Activated naive CD8-positive, alpha-beta T cell treated with anti-CD3 and anti-CD28 coated beads, Interleukin-2, amount 50 U/mL, for 24 hours (primary cell): ENCODE data around the gene SH3RF3.

Source experiments
- ATAC-seq: fragments of 150-1000 bp; cut with Tn5 transposase; one replicate; pipeline ENCODE4 v1.10.0; 2021
- DNase-seq: peaks from one replicate; pipeline ENCODE4 v3.0.0; 2021
- H3K27ac Mint-ChIP-seq: one replicate; pipeline ENCODE4 v1.8.0; 2021; ENCODE audit warnings: mild to moderate bottlenecking, mixed read lengths
- H3K27me3 Mint-ChIP-seq: one replicate; pipeline ENCODE4 v1.8.0; 2021; ENCODE audit warnings: mixed read lengths
- H3K36me3 Mint-ChIP-seq: one replicate; pipeline ENCODE4 v1.8.0; 2021; ENCODE audit warnings: low read depth, mixed read lengths
- H3K4me1 Mint-ChIP-seq: one replicate; pipeline ENCODE4 v1.8.0; 2021; ENCODE audit warnings: mixed read lengths
- H3K4me3 Mint-ChIP-seq: one replicate; pipeline ENCODE4 v1.8.0; 2021; ENCODE audit warnings: mild to moderate bottlenecking, moderate library complexity, mixed read lengths
- H3K9me3 Mint-ChIP-seq: one replicate; pipeline ENCODE4 v1.8.0; 2021; ENCODE audit warnings: mixed read lengths

SH3RF3 gene

GRCh38 chr2:109392816-109393661, 264.0 kb downstream of the SH3RF3 start:
- Mint-ChIP-seq H3K27ac (no peak overlapping the region), H3K4me1 (peaks cover 26% of the 10 kb centered on the region), H3K27me3 (peaks cover 2% of the 10 kb centered on the region), H3K9me3 (no peaks in the 10 kb centered on the region), H3K4me3 (no peak overlapping the region), H3K36me3 (no peaks in the 10 kb centered on the region)
- no peak for ATAC-seq
- no peak for DNase-seq

GRCh38 chr2:109393662-109393972, 264.6 kb downstream of the SH3RF3 start:
- no peak overlapping the region for H3K4me3 Mint-ChIP-seq
- H3K27me3 Mint-ChIP-seq, result peaks cover 2% of the 10 kb centered on the region
- H3K9me3 Mint-ChIP-seq, result no peaks in the 10 kb centered on the region
- peaks cover 32% of the 10 kb centered on the region for H3K4me1 Mint-ChIP-seq
- H3K36me3 Mint-ChIP-seq, result no peaks in the 10 kb centered on the region
- H3K27ac Mint-ChIP-seq, result no peak overlapping the region
- DNase-seq, result no peak
- ATAC-seq, result no peak

DNA sequence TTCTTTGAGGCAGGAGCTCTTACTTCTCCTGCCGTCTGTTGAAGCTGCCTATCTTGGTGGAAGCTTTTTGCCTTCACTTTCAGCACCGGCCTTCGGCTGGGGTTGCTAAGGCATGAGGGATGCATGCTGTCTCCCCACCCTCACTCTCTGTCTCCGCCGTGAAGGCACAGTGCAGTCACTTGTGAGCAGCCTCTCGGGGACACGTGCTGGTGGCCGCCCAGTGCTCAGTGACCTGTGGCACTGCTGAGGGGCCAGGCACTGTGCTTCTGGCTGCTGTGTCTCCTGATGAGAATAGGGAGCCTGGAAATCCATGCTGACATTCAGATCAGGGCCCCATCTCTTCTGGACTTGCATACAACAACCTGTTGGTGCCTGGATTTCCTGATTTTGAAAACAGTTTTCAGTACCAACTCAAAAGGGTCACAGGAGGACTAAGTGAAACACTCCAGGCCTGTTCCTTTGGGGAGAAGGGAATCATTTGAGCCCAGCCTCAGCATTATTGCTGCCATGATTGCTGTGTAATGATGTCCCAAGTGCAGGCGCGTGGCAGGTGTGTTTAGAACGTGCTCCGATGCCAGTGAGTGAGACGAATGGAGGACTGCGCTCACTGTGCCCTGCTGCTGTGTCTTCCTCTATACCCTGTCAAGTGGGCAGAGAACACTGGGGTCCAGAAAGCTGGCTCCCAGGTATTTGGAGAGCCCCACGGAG, 266.6 kb downstream of the SH3RF3 start:
- Mint-ChIP-seq H3K4me3 (no peak overlapping the region), H3K27me3 (peaks cover 2% of the 10 kb centered on the region), H3K27ac (peak overlapping the region; percentile 81), H3K4me1 (peaks cover 37% of the 10 kb centered on the region), H3K9me3 (no peaks in the 10 kb centered on the region), H3K36me3 (peaks cover 4% of the 10 kb centered on the region)
- ATAC-seq (no peak), DNase-seq (no peak)

- peaks cover 4% of the 10 kb centered on the region for H3K36me3 Mint-ChIP-seq
- peak; percentile 30 for DNase-seq
- peak; percentile 79 for ATAC-seq
- H3K4me3 Mint-ChIP-seq, result no peak overlapping the region
- peaks cover 2% of the 10 kb centered on the region for H3K27me3 Mint-ChIP-seq
- peaks cover 37% of the 10 kb centered on the region for H3K4me1 Mint-ChIP-seq
- peak overlapping the region; percentile 81 for H3K27ac Mint-ChIP-seq
- H3K9me3 Mint-ChIP-seq, result no peaks in the 10 kb centered on the region
These were observed 267.5 kb downstream of the SH3RF3 start for GRCh38 chr2:109396202-109397180.

- Mint-ChIP-seq H3K36me3 (peaks cover 4% of the 10 kb centered on the region), H3K27me3 (peaks cover 2% of the 10 kb centered on the region), H3K4me3 (no peak overlapping the region), H3K4me1 (peaks cover 46% of the 10 kb centered on the region), H3K27ac (peak overlapping the region; percentile 39), H3K9me3 (no peaks in the 10 kb centered on the region)
- ATAC-seq, result no peak
- DNase-seq, result no peak
These were observed 268.9 kb downstream of the SH3RF3 start for GRCh38 chr2:109397893-109398292.

- peaks cover 2% of the 10 kb centered on the region for H3K27me3 Mint-ChIP-seq
- no peak for ATAC-seq
These were observed 269.5 kb downstream of the SH3RF3 start for GRCh38 chr2:109398366-109399015.

DNA sequence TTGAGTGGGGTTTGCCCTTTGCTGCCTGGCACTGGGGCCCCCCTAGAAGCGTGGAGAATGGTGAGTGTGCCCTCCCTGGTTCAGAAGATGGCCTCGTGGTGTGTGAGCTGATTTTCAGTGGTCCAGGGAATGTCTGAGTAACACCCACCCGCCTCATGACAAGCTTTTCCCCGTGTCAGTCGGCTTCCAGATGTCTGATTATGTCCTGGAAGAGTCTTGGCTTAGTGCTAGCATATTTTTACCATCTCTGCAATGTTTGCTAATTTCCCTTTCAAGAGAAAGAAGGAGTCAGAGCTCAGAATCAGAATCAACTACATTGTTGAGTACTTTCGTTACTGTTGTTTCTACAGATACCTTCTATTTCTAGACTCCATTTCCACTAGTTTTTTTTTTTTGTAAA, 270.1 kb downstream of the SH3RF3 start:
- Mint-ChIP-seq H3K27ac (peak overlapping the region; percentile 12), H3K4me3 (no peak overlapping the region), H3K36me3 (peaks cover 4% of the 10 kb centered on the region), H3K27me3 (peaks cover 2% of the 10 kb centered on the region), H3K4me1 (peaks cover 58% of the 10 kb centered on the region), H3K9me3 (no peaks in the 10 kb centered on the region)
- ATAC-seq, result no peak
- DNase-seq, result no peak

More at GRCh38 chr2:109398366-109399015, 269.5 kb downstream of the SH3RF3 start:
- H3K4me3 Mint-ChIP-seq, result no peak overlapping the region
- no peaks in the 10 kb centered on the region for H3K9me3 Mint-ChIP-seq
- H3K36me3 Mint-ChIP-seq, result peaks cover 4% of the 10 kb centered on the region
- no peak for DNase-seq
- H3K4me1 Mint-ChIP-seq, result peaks cover 52% of the 10 kb centered on the region
- no peak overlapping the region for H3K27ac Mint-ChIP-seq

- Mint-ChIP-seq H3K4me1 (peaks cover 63% of the 10 kb centered on the region), H3K27me3 (peaks cover 2% of the 10 kb centered on the region), H3K27ac (no peak overlapping the region), H3K36me3 (peaks cover 4% of the 10 kb centered on the region), H3K9me3 (no peaks in the 10 kb centered on the region), H3K4me3 (no peak overlapping the region)
- ATAC-seq, result no peak
- no peak for DNase-seq
These were observed 271.1 kb downstream of the SH3RF3 start for GRCh38 chr2:109400102-109400501.

DNA sequence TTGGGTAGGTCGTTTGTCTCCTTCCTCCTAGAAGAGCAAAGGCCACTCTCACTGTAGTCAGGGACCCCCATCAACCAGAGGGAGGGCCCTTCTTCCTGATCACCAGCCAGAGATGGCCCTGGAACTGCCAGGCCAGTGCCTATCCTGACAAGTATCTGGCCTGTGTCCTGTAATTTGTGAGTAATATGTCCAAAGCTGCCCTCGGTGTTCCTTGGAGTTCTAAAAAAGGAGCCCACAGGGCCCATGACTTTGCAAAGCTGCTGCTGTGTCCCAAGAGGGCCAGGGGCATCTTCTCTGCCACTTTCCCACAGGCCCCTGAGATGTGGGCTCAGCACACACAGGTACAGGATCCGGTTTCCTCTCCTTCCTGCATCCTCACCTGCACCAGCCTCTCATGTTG, 272.4 kb downstream of the SH3RF3 start:
- DNase-seq, result no peak
- peaks cover 4% of the 10 kb centered on the region for H3K36me3 Mint-ChIP-seq

DNA sequence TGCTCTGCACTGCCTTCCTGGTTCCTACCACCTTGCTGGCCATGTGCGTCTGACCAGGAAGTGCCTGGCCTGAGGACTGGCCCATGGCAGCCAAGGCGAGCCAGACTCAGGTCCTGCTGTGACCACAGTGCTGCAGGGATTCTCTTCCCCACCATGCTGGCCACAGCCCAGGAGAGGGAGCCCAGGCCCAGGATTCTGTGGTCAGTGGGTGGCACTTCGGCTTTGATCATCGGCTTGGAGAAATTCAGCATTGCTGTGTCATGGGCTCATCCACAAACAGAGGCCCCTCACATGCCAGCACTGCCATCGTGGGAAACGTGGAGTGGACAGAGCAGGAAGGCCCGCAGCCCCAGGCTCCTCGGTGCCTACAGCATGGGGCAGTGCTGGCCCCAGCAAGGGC, 273.2 kb downstream of the SH3RF3 start:
- peak overlapping the region; percentile 89 for H3K27ac Mint-ChIP-seq
- peaks cover 45% of the 10 kb centered on the region for H3K4me1 Mint-ChIP-seq
- no peak overlapping the region for H3K4me3 Mint-ChIP-seq
- ATAC-seq, result no peak
- DNase-seq, result no peak
- peaks cover 4% of the 10 kb centered on the region for H3K36me3 Mint-ChIP-seq
- H3K9me3 Mint-ChIP-seq, result no peaks in the 10 kb centered on the region
- H3K27me3 Mint-ChIP-seq, result peaks cover 2% of the 10 kb centered on the region

More for the DNA sequence above, 272.4 kb downstream of the SH3RF3 start:
- peak overlapping the region; percentile 29 for H3K27ac Mint-ChIP-seq
- peaks cover 53% of the 10 kb centered on the region for H3K4me1 Mint-ChIP-seq
- H3K9me3 Mint-ChIP-seq, result no peaks in the 10 kb centered on the region
- no peak for ATAC-seq
- no peak overlapping the region for H3K4me3 Mint-ChIP-seq
- H3K27me3 Mint-ChIP-seq, result peaks cover 2% of the 10 kb centered on the region

- ATAC-seq (peak; percentile 95), DNase-seq (peak; percentile 57)
- Mint-ChIP-seq H3K36me3 (peaks cover 4% of the 10 kb centered on the region), H3K4me3 (peak overlapping the region; percentile 35), H3K4me1 (peaks cover 35% of the 10 kb centered on the region), H3K27me3 (no peaks in the 10 kb centered on the region), H3K27ac (peak overlapping the region; percentile 89), H3K9me3 (no peaks in the 10 kb centered on the region)
These were observed 274.2 kb downstream of the SH3RF3 start for GRCh38 chr2:109402980-109403840.

- Mint-ChIP-seq H3K27me3 (no peaks in the 10 kb centered on the region), H3K9me3 (no peaks in the 10 kb centered on the region), H3K36me3 (peaks cover 4% of the 10 kb centered on the region), H3K27ac (peak overlapping the region; percentile 89), H3K4me3 (no peak overlapping the region), H3K4me1 (peaks cover 29% of the 10 kb centered on the region)
- peak; percentile 16 for DNase-seq
- peak; percentile 60 for ATAC-seq
These were observed 274.8 kb downstream of the SH3RF3 start for GRCh38 chr2:109403841-109404201.

GRCh38 chr2:109404681-109405080, 275.7 kb downstream of the SH3RF3 start:
- peaks cover 4% of the 10 kb centered on the region for H3K36me3 Mint-ChIP-seq
- peak overlapping the region; percentile 67 for H3K27ac Mint-ChIP-seq
- ATAC-seq (no peak), DNase-seq (no peak)
- H3K27me3 Mint-ChIP-seq, result no peaks in the 10 kb centered on the region
- no peak overlapping the region for H3K4me3 Mint-ChIP-seq
- peaks cover 25% of the 10 kb centered on the region for H3K4me1 Mint-ChIP-seq
- H3K9me3 Mint-ChIP-seq, result no peaks in the 10 kb centered on the region
